G401 (cell line): ENCODE measurements around the gene WAS. TPM values are rescaled to one million over a fixed set of nuclear protein-coding genes. Genes with fewer than 3 reads are reported as not detected.

ENCODE experiments used
- DNase-seq: peaks from one replicate; pipeline ENCODE4 v3.0.0-alpha.2; 2015; ENCODE audit warnings: low spot score
- in situ Hi-C: cut with HindIII; loops from 2 replicates; pipeline ENCODE4 v1.10.0; 2016; ENCODE audit warnings: low sequenced_read_pairs, mixed read lengths
- total RNA-seq: library from RNA; depleted of rRNA; stranded (reverse); fragments of >200 nt; shearing (Covaris generic); gene quantifications from 2 replicates; pipeline ENCODE4 v1.2.3, GENCODE V29; 2014

Gene WAS
- total RNA-seq, 1 experiment from 2014 or later: not detected

GRCh38 chrX:48703642-48704481 is 20.3 kb downstream of the WAS start:
- in situ Hi-C loops: no loop called here
- DNase-seq: peak; percentile 51

GRCh38 chrX:48705871-48706270 is 22.3 kb downstream of the WAS start:
- in situ Hi-C loops: no loop called here
- no peak for DNase-seq

GRCh38 chrX:48709522-48710112 is 26.0 kb downstream of the WAS start:
- in situ Hi-C loops: no loop called here

GRCh38 chrX:48711162-48711928 is 27.7 kb downstream of the WAS start:
- in situ Hi-C loops: no loop called here
- no peak for DNase-seq

More at GRCh38 chrX:48709522-48710112, 26.0 kb downstream of the WAS start:
- no peak for DNase-seq

- in situ Hi-C loops: no loop called here
- no peak for DNase-seq
Measured at GRCh38 chrX:48711929-48712505, 28.4 kb downstream of the WAS start.

- no peak for DNase-seq
- in situ Hi-C loops: no loop called here
Measured at GRCh38 chrX:48713847-48714246, 30.2 kb downstream of the WAS start.

- no peak for DNase-seq
- in situ Hi-C loops: no loop called here
Measured at GRCh38 chrX:48714573-48714972, 31.0 kb downstream of the WAS start.

GRCh38 chrX:48715072-48715471 is 31.5 kb downstream of the WAS start:
- DNase-seq: no peak
- in situ Hi-C loops: no loop called here

- no peak for DNase-seq
- in situ Hi-C loops: no loop called here
Measured at GRCh38 chrX:48715876-48716502, 32.4 kb downstream of the WAS start.

- in situ Hi-C loops: no loop called here
- DNase-seq: no peak
Measured at GRCh38 chrX:48719958-48720357, 36.4 kb downstream of the WAS start.

GRCh38 chrX:48720577-48721250 is 37.1 kb downstream of the WAS start:
- in situ Hi-C loops: no loop called here
- DNase-seq: no peak

GRCh38 chrX:48721916-48722315 is 38.3 kb downstream of the WAS start:
- no peak for DNase-seq
- in situ Hi-C loops: no loop called here

- no peak for DNase-seq
- in situ Hi-C loops: no loop called here
Measured at GRCh38 chrX:48726596-48726995, 43.0 kb downstream of the WAS start.

GRCh38 chrX:48728653-48729052 is 45.1 kb downstream of the WAS start:
- no peak for DNase-seq
- in situ Hi-C loops: no loop called here

GRCh38 chrX:48736303-48736702 is 52.7 kb downstream of the WAS start:
- in situ Hi-C loops: no loop called here
- peak; percentile 8 for DNase-seq

- no peak for DNase-seq
- in situ Hi-C loops: no loop called here
Measured at GRCh38 chrX:48736878-48737212, 53.2 kb downstream of the WAS start.

GRCh38 chrX:48737213-48737938 is 53.8 kb downstream of the WAS start:
- DNase-seq: peak; percentile 97
- in situ Hi-C loops: no loop called here

- DNase-seq: no peak
- in situ Hi-C loops: no loop called here
Measured at GRCh38 chrX:48737940-48738339, 54.3 kb downstream of the WAS start.
